Activated CD8-positive, alpha-beta memory T cell treated with anti-CD3 and anti-CD28 coated beads, Interleukin-2, amount 50 U/mL, for 48 hours (primary cell): ENCODE data around the gene ST8SIA4.

ENCODE experiments used
- DNase-seq: peaks from one replicate; pipeline ENCODE4 v3.0.0-alpha.2; 2020

Gene ST8SIA4

GRCh38 chr5:100867039-100867562 is 36.0 kb downstream of the ST8SIA4 start:
- DNase-seq = no peak

GRCh38 chr5:100864931-100865330 is 38.2 kb downstream of the ST8SIA4 start:
- DNase-seq = no peak

GRCh38 chr5:100863739-100864138 is 39.3 kb downstream of the ST8SIA4 start:
- DNase-seq = no peak

GRCh38 chr5:100861148-100861547 is 41.9 kb downstream of the ST8SIA4 start:
- no peak for DNase-seq

- no peak for DNase-seq
Observed at GRCh38 chr5:100860407-100860806, 42.7 kb downstream of the ST8SIA4 start.

GRCh38 chr5:100858987-100859545 is 44.0 kb downstream of the ST8SIA4 start:
- DNase-seq = no peak

GRCh38 chr5:100856462-100856861 is 46.6 kb downstream of the ST8SIA4 start:
- DNase-seq = no peak

GRCh38 chr5:100855937-100856430 is 47.1 kb downstream of the ST8SIA4 start:
- no peak for DNase-seq

- DNase-seq = no peak
Observed at GRCh38 chr5:100855295-100855694, 47.8 kb downstream of the ST8SIA4 start.

- no peak for DNase-seq
Observed at GRCh38 chr5:100854591-100854990, 48.5 kb downstream of the ST8SIA4 start.

- DNase-seq = no peak
Observed at GRCh38 chr5:100853582-100853981, 49.5 kb downstream of the ST8SIA4 start.

- no peak for DNase-seq
Observed at GRCh38 chr5:100852988-100853449, 50.1 kb downstream of the ST8SIA4 start.

GRCh38 chr5:100852051-100852450 is 51.0 kb downstream of the ST8SIA4 start:
- no peak for DNase-seq

GRCh38 chr5:100846772-100847171 is 56.3 kb downstream of the ST8SIA4 start:
- DNase-seq = no peak

- no peak for DNase-seq
Observed at GRCh38 chr5:100842080-100842479, 61.0 kb downstream of the ST8SIA4 start.

- no peak for DNase-seq
Observed at GRCh38 chr5:100841358-100842076, 61.6 kb downstream of the ST8SIA4 start.

GRCh38 chr5:100840789-100841188 is 62.3 kb downstream of the ST8SIA4 start:
- no peak for DNase-seq

- DNase-seq = no peak
Observed at GRCh38 chr5:100840370-100840769, 62.7 kb downstream of the ST8SIA4 start.

- DNase-seq = no peak
Observed at GRCh38 chr5:100838048-100838473, 65.0 kb downstream of the ST8SIA4 start.

GRCh38 chr5:100834519-100834918 is 68.6 kb downstream of the ST8SIA4 start:
- DNase-seq = no peak

GRCh38 chr5:100832252-100833230 is 70.5 kb downstream of the ST8SIA4 start:
- DNase-seq = no peak

GRCh38 chr5:100828898-100829356 is 74.2 kb downstream of the ST8SIA4 start:
- no peak for DNase-seq
